GM19324 (cell line): ENCODE results near the gene AQR.
"Not testable (repeated sequence)": the region's sequence is repeated elsewhere in the genome, so short reads cannot be mapped to it uniquely, and the experiment has no call there.

ENCODE experiments used
- ATAC-seq: cut with Tn5 transposase; IDR thresholded peaks from one replicate; pipeline ENCODE4 v1.9.1; 2021; ENCODE audit warnings: mild to moderate bottlenecking, moderate library complexity; ENCODE audit not compliant: unreplicated experiment, low FRiP score

AQR gene

GRCh38 chr15:34964277-34964676, 5.3 kb downstream of the AQR start:
- ATAC-seq, result no peak

DNA sequence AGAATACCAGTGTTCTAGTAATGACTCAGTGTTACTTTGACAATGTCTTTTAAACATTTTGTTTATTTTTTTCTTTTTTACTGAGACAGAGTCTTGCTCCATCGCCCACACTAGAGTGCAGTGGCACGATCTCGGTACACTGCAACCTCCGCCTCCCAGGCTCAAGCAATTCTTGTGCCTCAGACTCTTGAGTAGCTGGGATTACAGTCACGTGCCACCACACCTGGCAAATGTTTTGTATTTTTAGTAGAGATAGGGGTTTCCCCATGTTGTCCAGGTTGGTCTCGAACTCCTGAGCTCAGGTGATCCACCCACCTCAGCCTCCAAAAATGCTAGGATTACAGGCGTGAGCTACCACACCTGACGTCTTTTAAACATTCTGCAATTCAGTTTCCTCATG, 15.7 kb downstream of the AQR start:
- ATAC-seq, result no peak

- ATAC-seq, result no peak
Observed at GRCh38 chr15:34952481-34952880, 17.1 kb downstream of the AQR start.

DNA sequence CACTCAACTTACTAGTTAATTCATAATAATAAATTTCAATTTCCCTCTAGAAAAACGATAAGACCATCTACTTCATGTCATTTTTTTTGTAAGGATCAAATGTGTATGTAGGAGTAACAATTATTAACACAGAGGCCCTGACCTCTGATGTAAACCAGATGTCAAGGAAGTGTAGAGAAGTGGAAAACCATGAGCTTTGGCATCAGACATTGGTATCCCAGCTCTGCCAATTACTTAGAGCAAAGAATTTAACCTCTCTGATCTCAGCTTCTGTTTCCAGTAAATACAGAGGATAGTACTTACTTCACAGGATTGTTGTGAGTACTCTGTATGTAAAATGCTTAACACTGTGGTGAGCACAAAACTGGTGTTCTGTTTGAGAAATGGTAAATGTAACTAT, 17.5 kb downstream of the AQR start:
- ATAC-seq, result no peak

GRCh38 chr15:34944936-34945335, 24.6 kb downstream of the AQR start:
- ATAC-seq, result no peak

GRCh38 chr15:34943711-34944110, 25.8 kb downstream of the AQR start:
- ATAC-seq, result no peak

- not testable (repeated sequence) for ATAC-seq
Observed at GRCh38 chr15:34943264-34943663, 26.3 kb downstream of the AQR start.

- ATAC-seq, result no peak
Observed at GRCh38 chr15:34942363-34942762, 27.2 kb downstream of the AQR start.

GRCh38 chr15:34941831-34942230, 27.7 kb downstream of the AQR start:
- no peak for ATAC-seq

GRCh38 chr15:34941185-34941698, 28.3 kb downstream of the AQR start:
- ATAC-seq, result no peak

- no peak for ATAC-seq
Observed at GRCh38 chr15:34933432-34933975, 36.0 kb downstream of the AQR start.

DNA sequence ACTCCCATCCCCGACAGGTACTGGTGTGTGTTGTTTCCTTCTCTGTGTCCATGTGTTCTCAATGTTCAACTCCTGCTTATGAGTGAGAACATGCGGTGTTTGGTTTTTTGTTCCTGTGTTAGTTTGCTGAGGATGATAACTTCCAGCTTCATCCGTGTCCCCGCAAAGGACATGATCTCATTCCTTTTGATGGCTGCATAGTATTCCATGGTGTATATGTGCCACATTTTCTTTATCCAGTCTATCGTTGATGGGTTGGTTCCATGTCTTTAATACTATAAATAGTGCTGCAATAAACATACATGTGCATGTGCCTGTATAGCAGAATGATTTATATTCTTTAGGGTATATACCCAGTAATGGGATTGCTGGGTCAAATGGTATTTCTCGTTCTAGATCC, 41.2 kb downstream of the AQR start:
- not testable (repeated sequence) for ATAC-seq

DNA sequence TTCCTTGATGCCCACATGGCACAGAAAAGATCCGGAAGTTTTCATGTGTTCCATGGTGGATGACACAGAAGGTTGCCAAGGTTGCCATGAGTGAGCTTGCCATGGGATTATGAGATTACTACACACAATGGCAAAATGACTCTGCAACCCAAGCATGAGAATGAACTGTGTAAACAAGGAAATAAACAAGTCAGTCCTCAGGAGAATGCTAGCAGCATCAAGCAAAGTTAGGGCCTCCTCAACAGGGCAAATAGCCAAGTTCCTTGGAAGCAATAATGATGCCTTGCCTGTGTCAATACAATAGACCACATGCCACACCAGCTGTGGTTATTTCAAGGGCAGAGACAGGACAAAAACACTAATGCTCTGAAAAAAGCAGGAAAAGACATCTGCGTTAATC, 41.8 kb downstream of the AQR start:
- no peak for ATAC-seq

GRCh38 chr15:34914317-34914716, 55.2 kb downstream of the AQR start:
- no peak for ATAC-seq

DNA sequence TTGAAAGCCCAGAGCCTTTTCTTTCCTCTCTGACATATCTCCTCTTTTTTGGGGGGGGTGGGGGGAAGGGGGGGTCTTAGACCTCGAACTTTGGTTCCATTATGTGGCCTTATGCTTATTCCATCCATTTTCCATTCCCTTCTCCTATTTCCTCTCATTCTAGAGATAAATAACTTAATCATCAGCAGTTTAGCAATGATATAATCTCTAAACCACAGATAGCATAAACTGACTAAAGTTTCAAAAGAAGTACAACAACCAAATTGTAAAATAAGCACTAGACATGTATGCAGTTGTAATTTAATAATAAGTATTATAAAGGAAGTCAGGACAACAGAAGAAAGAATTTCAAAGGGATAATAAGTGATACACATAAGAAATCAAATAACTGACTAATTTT, 64.5 kb downstream of the AQR start:
- no peak for ATAC-seq

GRCh38 chr15:34904527-34904926, 65.0 kb downstream of the AQR start:
- no peak for ATAC-seq

- no peak for ATAC-seq
Observed at GRCh38 chr15:34900748-34901147, 68.8 kb downstream of the AQR start.

DNA sequence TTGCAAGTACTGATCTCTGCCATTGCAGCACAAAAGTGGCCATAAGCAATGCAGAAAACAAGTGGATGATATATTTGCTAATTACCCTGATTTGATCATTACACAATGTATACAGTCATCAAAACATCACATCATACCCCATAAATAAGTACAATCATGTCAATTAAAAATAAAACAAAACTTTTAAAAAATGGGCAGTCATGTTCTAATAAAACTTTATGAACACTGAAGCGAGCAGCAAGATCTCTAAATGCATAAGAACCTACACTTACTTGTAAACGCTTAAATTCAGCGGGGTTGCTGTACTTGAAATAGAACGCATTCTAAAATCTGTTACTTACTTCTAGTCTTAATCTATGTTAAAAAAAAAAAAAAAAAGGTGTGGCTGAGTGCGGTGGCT, 73.4 kb downstream of the AQR start:
- no peak for ATAC-seq

- no peak for ATAC-seq
Observed at GRCh38 chr15:34893967-34894366, 75.6 kb downstream of the AQR start.

DNA sequence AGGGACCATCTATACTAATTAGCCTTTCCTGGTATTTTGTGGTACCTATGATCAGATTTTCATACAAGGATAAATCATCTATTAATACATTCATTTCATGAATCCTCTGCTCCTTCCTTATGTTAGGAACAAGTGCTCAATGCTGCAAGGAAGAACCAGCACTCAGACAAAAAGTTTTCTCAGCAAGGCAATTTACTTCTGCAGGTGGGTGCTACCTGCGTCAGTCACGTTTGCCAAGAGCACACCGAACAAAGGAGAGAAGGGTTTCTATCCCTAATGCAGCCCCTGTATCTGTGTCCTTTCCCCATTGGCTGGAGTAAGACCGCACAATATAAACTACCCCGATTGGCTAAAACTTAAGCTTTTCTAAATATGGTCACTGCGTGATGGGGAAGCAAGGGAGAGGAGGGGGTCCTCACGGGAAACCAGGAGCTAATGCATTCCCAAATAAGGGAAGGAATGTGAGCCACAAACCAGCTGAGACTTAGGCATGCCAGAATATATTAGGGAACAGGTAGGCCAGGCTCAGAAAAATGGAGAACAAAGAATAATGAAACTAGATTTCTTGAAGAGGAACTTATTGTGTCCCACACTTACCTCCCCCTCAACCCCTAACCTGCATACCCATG, 76.5 kb downstream of the AQR start:
- no peak for ATAC-seq

GRCh38 chr15:34890424-34890823, 79.1 kb downstream of the AQR start:
- ATAC-seq, result no peak

DNA sequence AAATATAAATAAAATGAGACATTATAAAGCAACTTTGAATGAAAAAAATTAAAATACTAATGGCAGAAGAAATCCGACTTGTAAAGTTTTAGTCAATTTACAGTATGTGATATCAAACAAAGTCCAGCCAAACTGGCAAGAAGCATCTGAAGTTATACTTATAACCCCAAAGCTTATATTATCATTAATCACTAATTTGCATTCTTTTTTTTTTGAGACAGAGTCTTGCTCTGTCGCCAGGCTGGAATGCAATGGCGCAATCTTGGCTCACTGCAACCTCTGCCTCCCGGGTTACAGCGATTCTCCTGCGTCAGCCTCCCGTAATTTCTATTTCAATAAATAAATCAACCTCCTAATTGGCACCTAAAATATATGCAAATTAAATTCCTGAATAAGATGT, 80.1 kb downstream of the AQR start:
- no peak for ATAC-seq

GRCh38 chr15:34886134-34886533, 83.4 kb downstream of the AQR start:
- no peak for ATAC-seq
